ENCODE measurements around the gene TCF7L1. TPM values are rescaled to one million over a fixed set of nuclear protein-coding genes. Genes with fewer than 3 reads are reported as not detected.

TCF7L1 gene
- total RNA-seq, 2 experiments from 2014 or later: 0.07 TPM; not detected in 1

DNA sequence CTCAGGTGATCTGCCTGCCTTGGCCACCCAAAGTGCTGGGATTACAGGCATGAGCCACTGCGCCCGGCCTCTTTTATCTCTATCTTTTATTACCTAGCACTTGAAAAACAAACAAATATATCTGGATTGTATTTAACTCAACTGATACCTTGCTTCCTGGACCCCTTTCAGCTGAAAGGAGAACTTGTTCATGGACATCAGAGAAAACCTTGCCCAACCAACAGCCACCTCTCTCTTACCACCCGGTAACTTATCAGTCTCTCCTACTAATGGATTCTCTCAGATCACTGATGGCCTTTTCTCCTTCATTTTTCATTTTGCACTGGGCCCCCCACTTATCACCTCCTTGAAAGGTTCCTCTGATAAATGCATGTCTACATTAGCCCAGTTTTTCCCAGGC lies 214.4 kb downstream of the TCF7L1 start:
- Mint-ChIP-seq H3K4me1 (peaks cover 3% of the 10 kb centered on the region), H3K27me3 (no peaks in the 10 kb centered on the region), H3K36me3 (ENCODE audit: low read depth) (peaks cover 40% of the 10 kb centered on the region), H3K27ac (no peak overlapping the region), H3K9me3 (ENCODE audit: low read depth) (no peaks in the 10 kb centered on the region), H3K4me3 (no peak overlapping the region)
- POLR2A ChIA-PET: no interaction called here
- DNase-seq: no peak
- CTCF ChIA-PET: interaction anchor here (1.1 kb wide), 1 partner anchor 9 kb away, joined by 3 read pairs; no protein-coding TSS in a partner anchor
- ATAC-seq: no peak
- intact Hi-C loops (cut with DNase I, micrococcal nuclease): no loop called here

DNA sequence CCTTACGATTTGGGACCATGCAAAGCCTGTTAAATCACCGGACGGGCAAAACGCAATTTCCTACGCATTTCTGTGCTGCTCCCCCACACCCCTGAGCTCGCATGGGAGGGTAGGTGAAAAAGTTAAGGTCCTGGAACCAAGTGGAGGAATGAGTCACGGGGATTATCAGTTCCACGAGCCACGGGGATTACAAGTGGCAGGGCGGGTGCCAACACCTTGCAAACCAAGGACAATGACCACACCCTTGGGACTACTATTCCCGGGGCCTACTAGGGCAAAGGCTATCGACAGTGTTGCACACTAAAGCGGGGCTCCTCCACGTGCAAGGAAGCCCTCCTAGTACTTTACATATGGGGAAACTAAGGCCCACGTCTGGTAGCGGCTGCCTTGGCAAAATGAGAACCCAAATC lies 220.7 kb downstream of the TCF7L1 start:
- intact Hi-C loops (cut with DNase I, micrococcal nuclease): loop anchor here (1.0 to 10.0 kb wide), 10 partner anchors 26 to 841 kb away; partner anchors contain the start of genes GGCX (in 2 of the 2), MAT2A (in 2 of the 2), SH2D6 (in 2 of the 2) and USP39 (in 2 of the 2)
- H3K9me3 Mint-ChIP-seq (ENCODE audit: low read depth): no peaks in the 10 kb centered on the region

DNA sequence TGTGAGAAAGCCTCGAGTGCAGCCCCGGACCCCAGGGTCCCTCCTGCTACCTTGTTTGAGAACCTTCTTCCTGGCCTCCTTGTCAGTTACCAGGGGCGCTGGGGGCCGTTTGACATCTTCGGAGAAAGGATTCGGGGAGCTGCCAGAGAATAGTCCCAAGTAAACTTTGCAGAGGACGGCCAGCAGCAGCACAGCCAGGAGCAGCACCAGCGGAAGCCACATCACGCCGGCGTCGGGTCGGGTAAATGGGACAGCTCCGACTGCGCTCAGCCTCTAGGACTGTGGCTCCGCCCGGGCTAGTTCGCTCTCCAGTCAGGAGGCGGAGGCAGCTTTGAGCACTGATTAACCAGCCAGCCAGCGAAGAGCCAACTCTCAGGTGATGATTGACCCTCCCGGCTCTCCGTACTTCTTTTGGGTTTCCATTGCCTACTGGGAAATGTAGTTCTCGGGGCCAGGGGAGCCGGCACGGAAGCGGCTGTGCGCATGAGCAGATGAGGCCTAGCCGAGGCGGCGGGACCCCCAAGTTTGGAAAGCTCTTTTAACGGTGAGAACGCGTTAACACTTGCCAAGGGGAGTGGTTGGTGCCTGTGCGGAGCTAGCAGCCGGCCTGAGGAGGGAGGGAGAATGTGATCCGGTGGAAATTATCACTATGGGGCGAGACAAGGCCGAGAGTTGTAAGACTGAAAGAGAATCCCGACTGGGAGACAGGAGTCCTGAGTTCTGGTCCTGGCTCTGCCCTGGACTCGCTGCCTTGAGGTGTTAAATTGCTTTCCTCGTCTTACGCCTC lies 221.3 kb downstream of the TCF7L1 start, which contains the start of the genes ELMOD3 and RETSAT:
Gene ELMOD3, plus strand, starts transcription at position 484 of the 787 bp plus-strand sequence. CDS start 2,430 bp downstream, outside the sequence.
Gene RETSAT, minus strand, starts transcription at position 243 of the 787 bp plus-strand sequence. Its CDS starts 21 bp downstream, at position 222.
- Mint-ChIP-seq H3K27ac (peak within 1 kb of the TSS; percentile 99), H3K27me3 (no peaks in the 10 kb centered on the region), H3K9me3 (ENCODE audit: low read depth) (no peaks in the 10 kb centered on the region), H3K36me3 (ENCODE audit: low read depth) (peaks cover 43% of the 10 kb centered on the region), H3K4me1 (peaks cover 34% of the 10 kb centered on the region), H3K4me3 (peak within 1 kb of the TSS; percentile 89)
- peak; percentile 98 for DNase-seq
- ChIA-PET CTCF (interaction anchor here (0.6 to 1.4 kb wide), 12 partner anchors 16 to 196 kb away, joined by 3 to 6 read pairs (median 3); partner anchors contain the start of gene MAT2A), POLR2A (interaction anchor here (0.5 to 2.3 kb wide), 19 partner anchors 11 to 751 kb away, joined by 3 to 20 read pairs (median 4); partner anchors contain the start of genes GGCX, MAT2A, POLR1A and PTCD3)
- intact Hi-C loops (cut with DNase I, micrococcal nuclease): loop anchor here (1.0 to 10.0 kb wide), 10 partner anchors 26 to 840 kb away; partner anchors contain the start of genes GGCX (in 2 of the 2), MAT2A (in 2 of the 2), SH2D6 (in 2 of the 2) and USP39 (in 2 of the 2)
- peak; percentile 100 for ATAC-seq

More for the DNA sequence above, 220.7 kb downstream of the TCF7L1 start:
- DNase-seq (peak; percentile 37), ATAC-seq (peak; percentile 2)
- Mint-ChIP-seq H3K4me3 (peak overlapping the region; percentile 89), H3K4me1 (peaks cover 32% of the 10 kb centered on the region), H3K27ac (peak overlapping the region; percentile 99), H3K27me3 (no peaks in the 10 kb centered on the region), H3K36me3 (ENCODE audit: low read depth) (peaks cover 46% of the 10 kb centered on the region)
- ChIA-PET CTCF (interaction anchor here (0.6 to 1.4 kb wide), 6 partner anchors 17 to 67 kb away, joined by 3 to 5 read pairs (median 3); no protein-coding TSS in a partner anchor), POLR2A (interaction anchor here (0.5 to 2.3 kb wide), 16 partner anchors 12 to 448 kb away, joined by 3 to 20 read pairs (median 4); partner anchors contain the start of genes GGCX, MAT2A and TGOLN2)

DNA sequence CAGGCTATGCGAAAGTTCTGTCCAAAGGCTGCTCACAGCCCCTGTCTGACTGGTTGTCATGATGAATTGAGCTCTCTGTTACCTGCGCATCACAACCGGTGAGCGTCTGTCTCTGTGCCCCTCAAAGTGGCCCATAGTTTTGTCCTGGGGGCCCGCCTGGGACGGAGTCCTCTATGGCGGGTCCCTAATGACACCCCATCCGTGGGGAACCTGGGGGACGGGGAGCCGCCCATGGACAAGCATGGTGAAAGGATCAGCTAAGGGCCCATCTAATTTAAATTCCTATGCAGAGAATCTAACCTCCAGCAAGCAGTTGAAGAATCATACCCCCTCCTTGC lies 221.8 kb downstream of the TCF7L1 start:
- no peaks in the 10 kb centered on the region for H3K27me3 Mint-ChIP-seq
- no peak for ATAC-seq
- peak overlapping the region; percentile 99 for H3K27ac Mint-ChIP-seq
- intact Hi-C loops (cut with DNase I, micrococcal nuclease): loop anchor here in 1 of 2 experiments (2.0 to 10.0 kb wide), 2 partner anchors 750 to 840 kb away; partner anchors contain the start of genes IMMT, MRPL35 and POLR1A
- peaks cover 41% of the 10 kb centered on the region for H3K36me3 Mint-ChIP-seq (ENCODE audit: low read depth)
- DNase-seq: no peak
- peaks cover 34% of the 10 kb centered on the region for H3K4me1 Mint-ChIP-seq
- peak overlapping the region; percentile 89 for H3K4me3 Mint-ChIP-seq
- ChIA-PET CTCF (interaction anchor here (0.6 to 1.3 kb wide), 7 partner anchors 15 to 1087 kb away, joined by 3 to 6 read pairs (median 3); no protein-coding TSS in a partner anchor), POLR2A (interaction anchor here (0.6 to 2.3 kb wide), 12 partner anchors 10 to 751 kb away, joined by 3 to 20 read pairs (median 4); partner anchors contain the start of genes GGCX, MAT2A, POLR1A and PTCD3)
- no peaks in the 10 kb centered on the region for H3K9me3 Mint-ChIP-seq (ENCODE audit: low read depth)

DNA sequence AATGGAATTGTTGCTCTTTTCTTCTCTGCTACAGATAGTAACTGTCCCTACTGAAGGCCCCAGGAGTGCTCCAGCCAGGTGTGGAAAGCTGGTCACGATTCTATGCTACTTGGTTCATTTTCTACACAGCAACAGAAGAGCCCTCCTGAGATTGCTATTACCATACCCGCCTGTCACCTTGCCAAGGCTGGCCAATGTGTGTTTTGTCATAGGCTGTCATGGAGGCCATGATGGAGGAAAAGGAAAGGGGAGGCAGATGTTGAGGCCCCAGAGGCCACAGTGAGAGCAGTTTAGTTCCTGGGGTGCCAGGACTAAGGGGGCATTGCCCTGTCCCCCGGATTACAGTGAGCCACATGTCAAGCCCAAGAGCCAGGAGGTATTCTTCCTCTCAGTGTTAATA lies 222.3 kb downstream of the TCF7L1 start:
- ChIA-PET POLR2A (interaction anchor here (0.6 to 2.3 kb wide), 7 partner anchors 10 to 389 kb away, joined by 4 to 20 read pairs (median 7); partner anchors contain the start of genes MAT2A and TGOLN2), CTCF (interaction anchor here (0.6 to 1.3 kb wide), 5 partner anchors 36 to 1086 kb away, joined by 3 to 6 read pairs (median 3); no protein-coding TSS in a partner anchor)
- DNase-seq: peak; percentile 24
- peaks cover 34% of the 10 kb centered on the region for H3K4me1 Mint-ChIP-seq
- peak overlapping the region; percentile 99 for H3K27ac Mint-ChIP-seq
- ATAC-seq: no peak
- H3K27me3 Mint-ChIP-seq: no peaks in the 10 kb centered on the region
- intact Hi-C loops (cut with DNase I, micrococcal nuclease): loop anchor here in 1 of 2 experiments (2.0 to 10.0 kb wide), 2 partner anchors 749 to 839 kb away; partner anchors contain the start of genes IMMT, MRPL35 and POLR1A
- H3K9me3 Mint-ChIP-seq (ENCODE audit: low read depth): no peaks in the 10 kb centered on the region
- peak overlapping the region; percentile 89 for H3K4me3 Mint-ChIP-seq
- peaks cover 36% of the 10 kb centered on the region for H3K36me3 Mint-ChIP-seq (ENCODE audit: low read depth)

DNA sequence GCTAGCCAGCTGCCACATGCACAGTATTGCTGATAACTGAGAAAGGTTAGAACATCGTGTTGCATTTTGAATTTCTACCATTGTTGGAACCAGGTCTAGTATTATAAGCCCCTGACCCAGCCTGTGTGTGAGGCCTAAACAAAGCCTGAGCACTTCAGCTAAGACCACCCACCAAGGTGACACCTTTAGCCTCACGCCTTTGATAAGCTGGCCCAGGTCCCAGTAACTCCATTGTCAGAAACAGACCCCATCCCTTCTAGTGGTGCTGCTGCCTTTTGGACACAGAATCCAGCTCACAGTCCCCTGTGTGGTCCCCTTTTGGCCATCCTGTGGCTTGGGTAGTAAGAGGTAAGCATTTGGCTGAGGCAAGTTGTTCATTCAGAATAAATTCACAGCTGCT lies 223.0 kb downstream of the TCF7L1 start:
- no peaks in the 10 kb centered on the region for H3K27me3 Mint-ChIP-seq
- POLR2A ChIA-PET: interaction anchor here (1.0 kb wide), 1 partner anchor 28 kb away, joined by 4 read pairs; the partner anchor contains the start of gene TGOLN2
- peaks cover 32% of the 10 kb centered on the region for H3K36me3 Mint-ChIP-seq (ENCODE audit: low read depth)

DNA sequence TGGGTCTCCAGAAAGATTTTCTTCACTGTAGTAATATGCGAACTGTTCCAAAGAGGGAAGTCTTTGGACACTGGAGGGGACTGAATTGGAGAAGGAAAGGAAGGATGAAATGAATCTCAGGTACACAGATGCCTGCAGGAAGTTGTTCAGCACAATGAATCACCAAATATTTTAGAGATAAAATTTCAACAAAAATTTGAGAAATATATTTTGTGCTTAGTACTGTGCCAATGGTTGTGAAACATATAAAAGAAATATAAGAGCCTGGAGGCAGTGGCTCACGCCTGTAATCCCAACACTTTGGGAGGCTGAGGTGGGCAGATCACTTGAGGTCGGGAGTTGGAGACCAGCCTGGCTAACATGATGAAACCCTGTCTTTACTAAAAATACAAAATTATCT lies 224.5 kb downstream of the TCF7L1 start:
- Mint-ChIP-seq H3K36me3 (ENCODE audit: low read depth) (peaks cover 35% of the 10 kb centered on the region), H3K4me3 (no peak overlapping the region), H3K4me1 (peaks cover 30% of the 10 kb centered on the region), H3K9me3 (ENCODE audit: low read depth) (no peaks in the 10 kb centered on the region), H3K27me3 (no peaks in the 10 kb centered on the region), H3K27ac (no peak overlapping the region)
- POLR2A ChIA-PET: no interaction called here
- CTCF ChIA-PET: interaction anchor here (1.6 kb wide), 1 partner anchor 192 kb away, joined by 5 read pairs; no protein-coding TSS in a partner anchor
- ATAC-seq (no peak), DNase-seq (no peak)
- intact Hi-C loops (cut with DNase I, micrococcal nuclease): loop anchor here in 1 of 2 experiments (10.0 kb wide), 1 partner anchor 837 kb away; the partner anchor contains the start of genes IMMT and MRPL35

More for the DNA sequence above, 223.0 kb downstream of the TCF7L1 start:
- H3K27ac Mint-ChIP-seq: no peak overlapping the region
- H3K4me3 Mint-ChIP-seq: no peak overlapping the region
- ATAC-seq: no peak
- no peaks in the 10 kb centered on the region for H3K9me3 Mint-ChIP-seq (ENCODE audit: low read depth)
- peaks cover 34% of the 10 kb centered on the region for H3K4me1 Mint-ChIP-seq
- DNase-seq: no peak
- CTCF ChIA-PET: interaction anchor here (0.7 to 1.6 kb wide), 4 partner anchors 9 to 280 kb away, joined by 3 to 5 read pairs (median 3); partner anchors contain the start of gene MAT2A
- intact Hi-C loops (cut with DNase I, micrococcal nuclease): loop anchor here in 1 of 2 experiments (10.0 kb wide), 1 partner anchor 839 kb away; the partner anchor contains the start of genes IMMT and MRPL35

Other genes with a start within 250 kb of the TCF7L1 start
- gene TMSB10, start 227.7 kb upstream of the TCF7L1 start, total RNA-seq: 1,000 to 10,000 TPM; 2,345 to 2,742 TPM
- 10 to 100 TPM; 78.1 to 98.5 TPM for gene KCMF1, start 162.2 kb upstream of the TCF7L1 start, total RNA-seq
- gene TGOLN2, start 194.6 kb downstream of the TCF7L1 start, total RNA-seq: 10 to 100 TPM; 84.0 to 90.4 TPM
- 10 to 100 TPM; 18.1 to 18.7 TPM for gene RETSAT, start 221.1 kb downstream of the TCF7L1 start, total RNA-seq
- 10 to 100 TPM; 11.2 to 12.9 TPM for gene ELMOD3, start 221.4 kb downstream of the TCF7L1 start, total RNA-seq

Measured in activated CD4-positive, alpha-beta T cell treated with anti-CD3 and anti-CD28 coated beads for 36 hours (primary cell).